ENCODE data around the gene HTR2C.
"Not testable (repeated sequence)": the region's sequence is repeated elsewhere in the genome, so short reads cannot be mapped to it uniquely, and the experiment has no call there.

Gene HTR2C

DNA sequence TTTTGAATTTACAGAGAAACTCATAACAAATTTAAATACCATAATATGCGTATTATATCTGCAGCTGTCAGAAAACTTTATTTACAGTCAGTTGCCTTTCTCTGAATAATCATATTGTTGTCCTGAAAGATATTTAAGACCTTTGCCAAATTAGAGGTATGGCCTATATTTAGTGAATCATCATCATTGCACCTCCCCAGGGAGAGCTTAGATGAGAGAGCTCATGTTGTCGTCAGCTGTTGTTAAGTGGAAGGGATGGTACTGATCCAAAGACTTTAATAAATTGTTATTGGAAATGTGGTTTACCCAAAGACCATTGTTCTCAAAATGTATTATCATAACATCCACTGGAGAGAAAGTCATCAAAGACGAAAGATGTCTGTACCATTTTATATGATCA, 128.6 kb downstream of the HTR2C start:
- DNase-seq (ENCODE audit: low read depth in 2 of 2): no peak

DNA sequence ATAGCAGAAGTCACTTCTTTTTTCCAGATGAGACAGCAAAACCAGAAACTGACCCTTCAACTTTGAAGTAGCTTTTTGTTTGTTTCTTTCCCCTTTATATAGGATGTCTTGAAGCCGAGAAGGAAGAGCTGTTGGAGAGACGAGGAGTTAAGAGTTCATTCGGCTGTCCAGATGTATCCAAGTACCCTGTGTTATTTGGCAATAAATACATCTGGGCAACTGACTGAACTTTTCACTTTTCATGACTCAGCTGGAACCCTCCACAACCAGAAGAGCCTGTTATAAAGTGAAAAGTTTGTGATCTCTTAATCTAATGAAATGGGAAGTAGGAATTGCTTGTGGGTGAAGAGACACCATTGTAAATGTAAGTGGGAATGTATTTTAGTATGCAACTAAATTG, 131.2 kb downstream of the HTR2C start:
- no peak for DNase-seq (ENCODE audit: low read depth in 2 of 2)

DNA sequence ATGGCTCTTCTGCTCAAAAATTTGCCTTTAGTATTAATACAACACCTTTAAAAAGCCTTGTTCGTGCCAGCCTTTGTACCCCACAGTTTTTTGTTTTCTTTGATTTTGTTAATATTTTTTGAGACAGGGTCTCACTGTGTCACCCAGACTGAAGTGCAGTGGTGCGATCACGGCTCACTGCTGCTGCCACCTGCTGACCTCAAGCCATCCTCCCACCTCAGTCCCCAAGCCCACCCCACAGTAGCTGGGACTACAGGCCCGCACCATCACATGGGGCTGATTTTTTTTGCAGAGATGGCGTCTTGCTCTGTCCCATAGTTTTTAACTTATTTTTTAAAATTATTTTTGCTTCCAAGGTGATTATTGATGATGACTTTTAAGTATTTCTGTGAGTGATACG, 134.0 kb downstream of the HTR2C start:
- DNase-seq (ENCODE audit: low read depth in 2 of 2): no peak

DNA sequence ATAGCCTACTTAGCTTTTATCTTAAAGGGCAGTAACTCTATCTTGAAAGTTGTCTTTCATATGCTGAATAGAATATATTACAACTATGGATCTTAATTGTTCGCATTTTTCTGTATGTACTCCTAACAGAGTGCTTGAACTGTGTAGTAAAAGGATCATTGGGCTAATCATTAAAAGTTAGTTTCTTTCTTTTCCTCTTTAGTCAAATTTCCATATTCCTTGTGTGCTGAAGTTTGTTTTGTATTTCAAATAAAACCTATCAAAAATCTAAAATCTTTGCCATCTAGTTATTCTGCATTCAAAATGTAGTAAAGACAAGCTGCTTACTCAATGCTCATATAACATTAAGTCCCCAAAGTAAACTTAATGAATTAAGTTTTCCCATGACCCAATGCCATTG, 182.7 kb downstream of the HTR2C start:
- DNase-seq (ENCODE audit: low read depth in 2 of 2): no peak

DNA sequence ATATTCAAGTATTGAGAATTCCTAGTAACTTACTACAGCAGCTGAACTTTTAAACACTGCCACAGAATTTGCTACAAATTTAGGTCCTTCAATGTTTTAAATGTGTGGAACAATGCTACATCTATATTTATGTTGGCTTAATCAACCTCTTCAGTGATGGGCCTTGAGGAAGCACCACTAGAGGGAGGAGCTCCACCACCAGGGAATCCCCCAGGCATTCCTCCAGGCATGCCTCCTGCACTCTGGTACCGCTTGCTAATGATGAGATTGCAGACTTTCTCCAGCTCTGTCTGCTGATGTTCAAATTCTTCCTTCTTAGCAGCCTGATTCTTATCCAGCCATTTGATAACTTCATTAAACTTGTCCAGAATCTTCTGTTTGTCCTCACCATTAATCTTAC, 190.8 kb downstream of the HTR2C start:
- no peak for DNase-seq (ENCODE audit: low read depth in 2 of 2)

DNA sequence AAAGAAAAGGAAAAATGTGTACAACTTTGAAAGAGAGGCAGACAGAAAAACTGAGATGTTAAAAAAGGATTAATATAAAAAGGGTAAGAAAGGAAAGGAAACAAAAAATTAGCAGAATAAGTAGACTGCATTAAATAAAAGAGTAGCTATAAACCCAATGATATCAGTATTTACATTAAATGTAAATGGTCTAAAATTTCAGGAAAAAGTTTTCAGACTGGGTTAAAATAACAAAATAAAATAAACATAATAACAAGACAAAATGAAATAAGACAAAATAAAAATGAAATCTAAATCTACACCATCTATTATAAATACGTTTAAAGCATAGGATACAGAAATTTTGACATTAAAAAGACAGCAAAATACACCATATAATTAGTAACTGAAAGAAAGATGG, 199.0 kb downstream of the HTR2C start:
- no peak for DNase-seq (ENCODE audit: low read depth in 2 of 2)

DNA sequence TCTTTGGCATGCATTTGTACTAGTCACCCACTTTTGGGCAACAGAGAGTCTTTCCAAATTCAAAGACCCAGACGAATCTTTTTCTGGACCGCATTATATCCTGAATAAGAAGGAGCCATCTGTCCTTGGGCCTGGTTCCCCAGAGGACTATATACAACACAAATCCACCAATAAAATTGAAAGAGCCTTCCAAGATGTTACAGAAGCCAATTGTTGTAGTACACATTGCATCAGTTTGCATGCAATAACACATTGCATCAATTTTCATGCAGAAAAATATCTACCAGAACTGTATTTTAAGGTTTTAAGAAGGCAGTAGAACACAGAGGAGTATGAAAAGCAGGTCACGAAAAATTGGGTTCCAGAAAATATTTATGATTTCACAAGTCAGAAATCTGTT, 203.2 kb downstream of the HTR2C start:
- no peak for DNase-seq (ENCODE audit: low read depth in 2 of 2)

DNA sequence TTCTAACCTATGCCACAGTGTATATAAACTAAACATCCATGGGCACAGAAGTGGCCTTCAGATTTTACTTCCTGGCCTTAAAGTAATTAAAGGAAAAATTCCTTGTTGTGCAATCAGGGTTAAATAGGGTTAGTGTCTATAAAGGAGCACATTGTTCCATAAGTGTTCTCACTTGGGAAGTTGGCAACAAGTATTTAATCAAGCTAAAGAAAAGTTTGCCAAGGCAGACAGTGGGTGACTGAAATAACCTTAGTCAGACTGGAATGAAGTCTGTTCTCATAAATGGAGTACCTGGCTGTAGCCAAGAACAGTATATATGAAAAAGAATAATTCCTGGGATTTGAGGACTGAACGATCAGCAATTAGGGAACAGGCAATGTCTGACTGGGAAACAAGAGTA, 213.6 kb downstream of the HTR2C start:
- DNase-seq (ENCODE audit: low read depth in 2 of 2): no peak

DNA sequence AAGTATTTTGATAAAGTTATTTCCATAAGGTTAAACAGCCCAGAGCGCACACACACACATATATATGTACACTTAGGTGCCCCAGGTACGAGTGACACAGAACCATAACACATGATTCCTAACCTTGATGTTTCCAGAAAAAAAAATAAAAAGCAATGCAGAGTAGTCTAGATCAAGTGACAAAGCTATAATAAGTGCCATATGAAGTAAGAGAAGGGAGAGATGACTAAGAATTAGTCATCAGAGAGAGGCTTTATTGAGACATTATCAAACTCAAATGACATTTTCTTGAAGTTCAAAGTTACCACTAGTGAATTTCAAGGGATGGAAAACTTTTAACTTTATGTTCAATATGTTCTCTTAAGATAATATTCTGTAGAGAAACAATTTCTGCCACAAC, 215.0 kb downstream of the HTR2C start:
- no peak for DNase-seq (ENCODE audit: low read depth in 2 of 2)

DNA sequence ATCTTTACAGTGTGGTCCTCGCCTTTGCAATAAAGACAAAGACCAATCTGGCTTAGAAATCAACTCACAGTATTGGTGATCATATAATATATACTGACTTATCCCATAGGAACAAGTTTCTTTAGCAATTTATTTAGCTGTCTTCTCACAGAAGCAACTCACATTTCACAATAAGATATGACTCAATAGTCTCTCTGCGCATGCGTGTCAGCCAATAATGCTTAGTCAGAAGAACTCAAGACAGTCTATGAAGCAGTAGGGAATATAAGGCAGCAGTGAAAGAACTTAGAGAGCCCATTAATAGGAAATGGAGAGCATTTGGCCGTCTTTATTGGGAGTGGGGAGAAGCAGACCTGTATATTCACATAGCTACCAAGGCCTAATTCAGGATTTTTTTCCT, 216.8 kb downstream of the HTR2C start:
- no peak for DNase-seq (ENCODE audit: low read depth in 2 of 2)

DNA sequence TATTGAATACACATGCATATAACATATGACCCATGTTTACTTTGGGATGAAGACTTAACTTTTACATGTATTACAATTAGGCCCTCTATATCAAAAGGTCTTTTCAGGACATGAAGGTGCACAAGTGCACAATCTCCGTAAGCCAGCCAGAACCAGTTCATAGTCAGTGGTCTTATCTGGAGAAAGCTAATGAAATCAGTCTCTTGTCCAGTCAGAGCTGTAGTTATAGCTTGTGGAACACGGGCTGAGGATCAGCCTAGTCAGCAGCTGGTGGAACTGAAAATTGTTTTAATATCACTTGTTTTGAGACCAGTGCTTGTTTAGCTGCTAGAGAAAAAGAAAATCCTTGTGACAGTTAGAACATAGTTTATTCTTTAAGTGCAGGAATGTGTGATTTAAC, 235.6 kb downstream of the HTR2C start:
- DNase-seq (ENCODE audit: low read depth in 2 of 2): no peak

DNA sequence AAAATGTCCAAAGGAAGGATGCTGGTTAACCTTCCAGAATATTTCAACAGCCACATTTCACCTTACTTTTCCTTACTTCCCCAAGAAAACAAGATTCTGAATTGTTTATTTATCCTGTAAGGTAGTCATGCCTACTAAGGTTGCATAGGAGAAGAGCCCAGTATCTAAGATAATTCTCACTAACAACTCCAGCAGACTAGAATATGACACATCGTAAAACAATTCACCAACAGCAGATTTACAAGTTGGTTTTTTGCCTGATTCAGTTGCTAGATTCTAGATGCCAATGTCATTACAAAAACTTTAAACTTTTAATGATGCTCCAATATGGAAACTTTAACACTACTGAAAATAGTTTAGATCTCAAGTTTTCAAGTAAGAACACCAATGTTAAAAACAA, 257.2 kb downstream of the HTR2C start:
- no peak for DNase-seq (ENCODE audit: low read depth in 2 of 2)

DNA sequence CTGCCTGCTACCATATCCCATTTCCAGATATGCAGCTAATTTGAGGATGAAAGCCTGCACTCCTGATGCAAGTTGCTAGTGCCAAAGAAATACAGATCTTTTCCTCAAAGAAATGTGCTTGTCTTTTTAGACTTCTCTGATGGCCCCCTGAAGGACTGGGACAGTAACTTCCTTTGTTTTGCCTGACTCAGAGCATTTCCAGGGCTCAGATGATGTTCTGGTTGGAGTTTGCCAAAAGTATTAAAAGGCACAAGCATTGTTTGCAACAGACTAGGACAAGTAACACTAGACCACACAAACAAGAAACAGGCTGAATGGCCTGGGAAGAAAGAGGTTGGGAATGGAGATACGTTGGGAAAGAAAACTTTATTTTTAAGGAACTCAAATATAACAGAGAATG, 258.3 kb downstream of the HTR2C start:
- no peak for DNase-seq (ENCODE audit: low read depth in 2 of 2)

DNA sequence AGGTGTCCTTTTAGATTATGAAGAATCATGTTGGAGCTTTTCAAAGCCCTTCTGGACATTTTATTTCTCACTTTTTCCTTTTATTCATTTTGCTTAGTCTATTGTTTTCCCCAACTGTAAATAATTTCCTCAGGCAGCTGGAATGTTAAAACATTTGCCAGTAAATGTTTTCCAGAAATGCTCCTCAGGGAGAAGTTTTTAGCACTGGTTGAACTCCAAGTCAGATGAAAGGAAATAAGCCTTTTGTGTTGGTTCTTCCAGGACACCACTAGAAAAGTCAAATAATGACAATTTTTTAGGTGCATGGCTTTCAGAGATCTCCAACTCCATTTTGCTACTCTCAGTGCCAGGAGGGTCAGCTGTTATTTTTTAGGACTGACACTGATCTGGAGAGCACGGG, 305.6 kb downstream of the HTR2C start:
- no peak for DNase-seq (ENCODE audit: low read depth in 2 of 2)

DNA sequence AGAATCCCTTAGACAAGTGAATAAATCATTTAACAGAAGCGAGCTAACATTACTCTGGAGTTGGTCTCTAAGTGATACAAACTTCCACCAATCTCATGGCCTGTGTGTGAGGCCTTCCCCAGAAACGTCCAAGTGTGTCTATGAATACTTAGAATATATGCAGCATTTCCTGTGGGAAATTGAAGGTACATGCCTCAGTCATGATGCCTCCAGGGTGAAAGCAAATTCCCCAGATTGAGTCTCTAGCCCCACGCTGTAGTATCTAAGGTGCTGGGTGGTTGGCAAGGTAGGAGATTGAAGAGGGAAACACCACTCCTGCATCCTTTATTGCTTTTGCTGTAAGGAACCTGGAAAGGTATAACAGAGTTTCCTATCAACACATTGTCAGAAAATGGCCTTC, 319.7 kb downstream of the HTR2C start:
- DNase-seq (ENCODE audit: low read depth in 2 of 2): no peak

DNA sequence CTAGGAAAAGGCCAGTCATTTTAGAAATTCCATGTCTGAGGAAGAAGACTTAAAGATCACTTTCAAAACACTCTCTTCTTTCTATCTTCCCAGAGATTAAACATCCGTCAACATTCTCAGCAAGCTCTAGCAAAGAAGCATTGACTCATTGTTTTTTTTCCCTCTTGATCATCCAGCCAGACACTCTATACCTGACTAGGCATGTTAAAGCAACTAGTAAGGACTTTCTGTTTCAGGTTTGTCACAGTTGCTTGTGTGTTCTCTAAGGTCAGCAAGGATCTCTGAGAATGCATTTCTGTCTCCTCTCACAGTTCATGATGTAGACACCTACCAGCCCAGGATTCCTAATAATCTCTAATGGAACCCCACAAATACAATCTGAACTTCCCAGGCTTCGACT, 321.4 kb downstream of the HTR2C start:
- no peak for DNase-seq (ENCODE audit: low read depth in 2 of 2)

DNA sequence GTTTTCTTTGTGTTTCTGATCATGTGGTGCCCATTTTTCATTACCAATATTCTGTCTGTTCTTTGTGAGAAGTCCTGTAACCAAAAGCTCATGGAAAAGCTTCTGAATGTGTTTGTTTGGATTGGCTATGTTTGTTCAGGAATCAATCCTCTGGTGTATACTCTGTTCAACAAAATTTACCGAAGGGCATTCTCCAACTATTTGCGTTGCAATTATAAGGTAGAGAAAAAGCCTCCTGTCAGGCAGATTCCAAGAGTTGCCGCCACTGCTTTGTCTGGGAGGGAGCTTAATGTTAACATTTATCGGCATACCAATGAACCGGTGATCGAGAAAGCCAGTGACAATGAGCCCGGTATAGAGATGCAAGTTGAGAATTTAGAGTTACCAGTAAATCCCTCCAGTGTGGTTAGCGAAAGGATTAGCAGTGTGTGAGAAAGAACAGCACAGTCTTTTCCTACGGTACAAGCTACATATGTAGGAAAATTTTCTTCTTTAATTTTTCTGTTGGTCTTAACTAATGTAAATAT, 323.2 kb downstream of the HTR2C start:
- no peak for DNase-seq (ENCODE audit: low read depth in 2 of 2)

DNA sequence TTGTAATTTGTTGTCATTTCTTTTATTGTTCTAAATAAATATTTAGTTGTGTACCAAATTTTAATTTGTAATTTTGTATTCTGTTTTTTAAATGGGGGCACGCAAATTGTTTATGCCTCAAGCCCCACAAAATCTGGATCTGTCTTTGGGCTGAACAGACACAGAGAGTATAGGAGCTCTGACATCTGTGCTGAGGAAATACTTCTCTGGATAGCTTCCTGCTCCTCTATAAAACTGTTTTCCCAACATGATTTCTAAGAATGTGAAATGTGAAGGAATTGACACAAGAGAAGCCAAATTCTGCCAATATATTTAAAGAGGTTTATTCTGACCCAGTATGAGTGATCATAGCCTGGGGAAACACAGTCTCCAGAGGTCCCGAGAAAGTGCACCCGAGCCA, 340.5 kb downstream of the HTR2C start:
- no peak for DNase-seq (ENCODE audit: low read depth in 2 of 2)

DNA sequence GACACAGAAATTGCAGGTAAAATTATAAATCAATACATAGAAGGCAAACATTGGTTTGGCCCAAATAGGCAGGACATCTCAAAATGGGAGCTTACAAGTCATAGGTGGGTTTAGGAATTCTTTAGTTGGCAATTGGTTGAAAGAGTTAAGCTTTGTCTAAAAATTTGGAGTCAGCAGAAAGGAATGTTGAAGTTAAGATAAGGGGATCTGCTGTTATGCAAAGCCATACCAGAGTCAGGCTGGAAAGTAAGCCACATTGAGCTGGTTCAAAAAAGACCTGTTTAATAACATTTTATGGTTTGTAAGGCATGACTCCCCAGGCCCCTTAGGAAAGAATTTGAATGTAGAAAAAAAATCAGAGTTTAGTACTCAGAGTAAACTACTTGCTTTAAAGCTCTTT, 341.0 kb downstream of the HTR2C start:
- DNase-seq (ENCODE audit: low read depth in 2 of 2): no peak

DNA sequence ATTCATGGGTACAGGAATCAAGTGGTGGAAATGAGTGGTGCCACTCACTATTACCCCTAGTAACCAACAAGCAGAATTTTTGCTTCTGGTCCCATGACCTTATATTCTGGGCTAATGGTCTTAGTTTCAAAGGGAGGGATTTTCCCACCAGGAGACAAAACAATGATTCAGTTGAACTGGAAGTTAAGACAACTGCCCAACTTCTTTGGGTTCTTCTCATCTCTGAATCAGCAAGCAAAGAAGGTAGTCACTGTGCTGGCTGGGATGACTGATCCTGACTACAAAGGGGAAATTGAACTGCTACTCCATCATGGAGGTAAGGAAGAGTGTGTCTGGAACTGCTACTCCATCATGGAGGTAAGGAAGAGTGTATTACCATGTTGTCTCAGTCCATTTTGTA, 346.3 kb downstream of the HTR2C start:
- DNase-seq (ENCODE audit: low read depth in 2 of 2): no peak

DNA sequence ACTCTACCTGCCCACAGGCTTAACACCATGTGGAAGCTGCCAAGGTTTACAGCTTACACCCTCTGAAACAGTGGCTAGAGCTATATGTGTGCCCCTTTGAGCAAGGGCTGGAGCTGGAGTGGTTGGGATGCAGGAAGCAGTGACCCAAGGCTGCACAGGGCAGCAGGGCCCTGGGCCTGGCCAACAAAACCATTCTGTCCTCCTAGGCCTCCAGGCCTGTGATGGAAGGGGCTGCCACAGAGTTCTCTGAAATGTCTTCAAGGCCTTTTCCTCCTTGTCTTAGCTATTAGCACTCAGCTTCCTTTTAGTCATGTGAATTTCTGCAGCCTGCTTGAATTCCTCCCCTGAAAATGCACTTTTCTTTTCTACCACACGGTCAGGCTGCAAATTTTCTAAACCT, 348.7 kb downstream of the HTR2C start:
- DNase-seq (ENCODE audit: low read depth in 2 of 2): no peak

DNA sequence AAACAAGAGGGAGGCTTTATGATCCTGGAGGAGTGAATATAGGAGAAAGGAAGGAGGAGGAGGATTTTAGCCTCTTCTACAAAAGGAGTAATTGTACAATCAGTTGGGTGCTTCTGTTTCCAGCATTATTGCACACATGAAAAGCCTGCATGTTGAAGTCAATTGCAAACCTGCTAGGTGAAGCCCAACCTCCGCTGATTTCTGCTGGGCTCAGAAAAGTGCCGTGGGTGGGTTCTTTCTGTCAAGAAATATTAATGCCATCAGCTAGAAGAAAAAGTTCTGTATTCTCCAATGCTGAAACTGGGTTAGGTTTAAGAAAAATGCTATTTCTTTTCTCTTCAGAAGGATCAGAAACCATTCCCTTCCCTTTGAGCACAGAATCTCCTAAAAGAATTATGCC, 349.4 kb downstream of the HTR2C start:
- not testable (repeated sequence) for DNase-seq (ENCODE audit: low read depth in 2 of 2)

DNA sequence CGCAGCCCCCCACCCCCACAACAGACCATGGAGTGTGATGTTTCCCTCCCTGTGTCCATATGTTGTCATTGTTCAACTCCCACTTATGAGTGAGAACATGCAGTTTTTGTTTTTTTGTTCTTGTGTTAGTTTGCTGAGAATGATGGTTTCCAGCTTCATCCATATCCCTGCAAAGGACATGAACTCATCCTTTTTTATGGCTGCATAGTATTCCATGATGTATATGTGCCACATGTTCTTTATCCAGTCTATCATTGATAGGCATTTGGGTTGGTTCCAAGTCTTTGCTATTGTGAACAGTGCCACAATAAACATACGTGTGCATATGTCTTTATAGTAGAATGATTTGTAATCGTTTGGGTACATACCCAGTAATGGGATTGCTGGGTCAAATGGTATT, 353.2 kb downstream of the HTR2C start:
- DNase-seq (ENCODE audit: low read depth in 2 of 2): not testable (repeated sequence)

DNA sequence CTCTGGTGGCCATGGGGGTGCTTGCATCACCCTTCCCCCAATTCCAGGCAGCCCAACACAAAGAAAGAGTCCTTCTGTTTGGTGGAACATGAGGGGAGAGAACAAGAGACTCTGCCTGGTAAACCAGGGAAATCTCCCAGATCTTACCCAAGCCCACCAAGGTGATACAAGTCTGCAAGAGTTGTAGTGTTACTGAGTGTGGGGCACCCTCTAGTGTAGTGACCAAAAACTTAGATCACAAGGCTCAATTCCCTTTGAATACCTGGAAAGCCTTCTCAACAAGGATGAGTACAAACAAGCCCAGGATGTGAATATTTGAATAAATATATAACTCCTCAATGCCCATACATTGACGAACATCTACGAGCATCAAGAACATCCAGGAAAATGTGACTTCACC, 368.8 kb downstream of the HTR2C start:
- DNase-seq (ENCODE audit: low read depth in 2 of 2): no peak

Measured in stimulated activated CD8-positive, alpha-beta memory T cell treated with anti-CD3 and anti-CD28 coated beads, Interleukin-15, amount 100 ng/mL, for 4 hours (primary cell).